ENCODE results near the gene FXYD6.
"Not testable (repeated sequence)": the region's sequence is repeated elsewhere in the genome, so short reads cannot be mapped to it uniquely, and the experiment has no call there.

Gene FXYD6

GRCh38 chr11:117870103-117870952 is 6.1 kb downstream of the FXYD6 start:
- DNase-seq (ENCODE audit: low read depth in 2 of 2, low spot score in 1 of 2) = no peak

- DNase-seq (ENCODE audit: low read depth in 2 of 2, low spot score in 1 of 2) = no peak
Measured at GRCh38 chr11:117869604-117870003, 6.9 kb downstream of the FXYD6 start.

- DNase-seq (ENCODE audit: low read depth in 2 of 2, low spot score in 1 of 2) = no peak
Measured at GRCh38 chr11:117868815-117869561, 7.5 kb downstream of the FXYD6 start.

- no peak for DNase-seq (ENCODE audit: low read depth in 2 of 2, low spot score in 1 of 2)
Measured at GRCh38 chr11:117868088-117868487, 8.4 kb downstream of the FXYD6 start.

GRCh38 chr11:117866526-117866925 is 9.9 kb downstream of the FXYD6 start:
- no peak for DNase-seq (ENCODE audit: low read depth in 2 of 2, low spot score in 1 of 2)

GRCh38 chr11:117865546-117865945 is 10.9 kb downstream of the FXYD6 start:
- not testable (repeated sequence) for DNase-seq (ENCODE audit: low read depth in 2 of 2, low spot score in 1 of 2)

GRCh38 chr11:117863383-117863782 is 13.1 kb downstream of the FXYD6 start:
- no peak for DNase-seq (ENCODE audit: low read depth in 2 of 2, low spot score in 1 of 2)

- no peak for DNase-seq (ENCODE audit: low read depth in 2 of 2, low spot score in 1 of 2)
Measured at GRCh38 chr11:117862753-117863152, 13.7 kb downstream of the FXYD6 start.

GRCh38 chr11:117862019-117862725 is 14.3 kb downstream of the FXYD6 start:
- no peak for DNase-seq (ENCODE audit: low read depth in 2 of 2, low spot score in 1 of 2)

GRCh38 chr11:117861151-117862018 is 15.1 kb downstream of the FXYD6 start:
- no peak for DNase-seq (ENCODE audit: low read depth in 2 of 2, low spot score in 1 of 2)

- no peak for DNase-seq (ENCODE audit: low read depth in 2 of 2, low spot score in 1 of 2)
Measured at GRCh38 chr11:117860139-117860538, 16.3 kb downstream of the FXYD6 start.

- DNase-seq (ENCODE audit: low read depth in 2 of 2, low spot score in 1 of 2) = no peak
Measured at GRCh38 chr11:117859488-117860112, 16.9 kb downstream of the FXYD6 start.

- no peak for DNase-seq (ENCODE audit: low read depth in 2 of 2, low spot score in 1 of 2)
Measured at GRCh38 chr11:117859061-117859460, 17.4 kb downstream of the FXYD6 start.

- no peak for DNase-seq (ENCODE audit: low read depth in 2 of 2, low spot score in 1 of 2)
Measured at GRCh38 chr11:117857734-117858414, 18.6 kb downstream of the FXYD6 start.

GRCh38 chr11:117855912-117856651 is 20.4 kb downstream of the FXYD6 start:
- no peak for DNase-seq (ENCODE audit: low read depth in 2 of 2, low spot score in 1 of 2)

GRCh38 chr11:117855186-117855845 is 21.1 kb downstream of the FXYD6 start:
- DNase-seq (ENCODE audit: low read depth in 2 of 2, low spot score in 1 of 2) = no peak

- no peak for DNase-seq (ENCODE audit: low read depth in 2 of 2, low spot score in 1 of 2)
Measured at GRCh38 chr11:117852309-117852708, 24.1 kb downstream of the FXYD6 start.

- DNase-seq (ENCODE audit: low read depth in 2 of 2, low spot score in 1 of 2) = no peak
Measured at GRCh38 chr11:117851852-117852251, 24.6 kb downstream of the FXYD6 start.
